HepG2 (cell line): ENCODE results near the gene MUCL3. TPM values are rescaled to one million over a fixed set of nuclear protein-coding genes. Genes with fewer than 3 reads are reported as not detected.

ENCODE experiments used
- ATAC-seq: fragments of 200-7000 bp; cut with Tn5 transposase; 3 replicates; pipeline ENCODE4 v1.9.1; 2020; ENCODE audit warnings: mild to moderate bottlenecking, moderate library complexity
- BruUV-seq: library from RNA; stranded (reverse); fragments of 400-500 nt; replicated peaks from 2 replicates; lab custom pipeline; 2021; lab: Mats Ljungman, UMichigan
- CTCF ChIA-PET: fragments of 300-600 bp; formaldehyde crosslinking; extraction: SDS; loops from one replicate; lab custom pipeline; 2021; ENCODE audit warnings: low total read pairs, inconsistent platforms, low intra/inter-chr PET ratio; lab: Yijun Ruan, JAX
- POLR2A ChIA-PET: fragments of 350-600 bp; sonication (Branson Sonifier 250); formaldehyde crosslinking; loops from one replicate; lab custom pipeline; 2020; ENCODE audit warnings: antibody characterized with exemption, inconsistent platforms; lab: Yijun Ruan, JAX
- DNase-seq: peaks from one replicate; pipeline ENCODE4 v3.0.0-alpha.2; 2015; ENCODE audit warnings: low spot score
- FAIRE-seq: peaks from 3 replicates; lab custom pipeline; 2011; peaks lifted over from hg19 to GRCh38; lab: Jason Lieb, UNC
- H2AFZ ChIP-seq: one replicate; pipeline ENCODE4 v1.6.1; 2011; ENCODE audit warnings: low read length, inconsistent platforms
- H3K27ac ChIP-seq: fragments of 300-600 bp; 3 replicates; pipeline ENCODE4 v1.8.0; 2011; ENCODE audit warnings: mixed run types, mild to moderate bottlenecking, mixed read lengths, low read length, inconsistent platforms; ENCODE audit not compliant: insufficient read depth; ENCODE audit errors: extremely low read length
- H3K27me3 ChIP-seq, 2 experiments: fragments of 200-600 bp in 1 of 2; 2 replicates in 1 of 2; 3 replicates in 1 of 2; pipeline versions ENCODE4 v1.6.0 to v1.8.0; 2011; ENCODE audit warnings: low read length in 2 of 2, mild to moderate bottlenecking in 2 of 2, moderate library complexity in 2 of 2, inconsistent platforms in 1 of 2; ENCODE audit not compliant: insufficient read depth in 2 of 2, control insufficient read depth in 1 of 2
- H3K36me3 ChIP-seq, 2 experiments: fragments of 200-600 bp in 1 of 2; replicated peaks in 1 of 2; 2 replicates in 1 of 2; 3 replicates in 1 of 2; pipeline versions ENCODE4 v1.5.1 to v1.8.0; 2011; ENCODE audit warnings: low read length in 2 of 2, inconsistent platforms in 1 of 2; ENCODE audit not compliant: insufficient read depth in 2 of 2, control insufficient read depth in 1 of 2
- H3K4me1 ChIP-seq: 2 replicates; pipeline ENCODE4 v1.5.1; 2012; ENCODE audit warnings: low read length, inconsistent platforms; ENCODE audit not compliant: insufficient read depth
- H3K4me2 ChIP-seq: 2 replicates; pipeline ENCODE4 v1.6.0; 2011; ENCODE audit warnings: low read depth, low read length, inconsistent platforms
- H3K4me3 ChIP-seq, 3 experiments: fragments of 200-600 bp in 1 of 3; sonication (generic), shearing (Covaris generic) in 1 of 3; replicated peaks in 1 of 3; 2 replicates each; pipeline ENCODE4 v1.5.1; 2011 to 2016; ENCODE audit warnings: low read length in 3 of 3, inconsistent platforms in 2 of 3, low read depth in 2 of 3, mild to moderate bottlenecking in 2 of 3, control low read depth in 1 of 3, mixed read lengths in 1 of 3; ENCODE audit not compliant: insufficient read depth in 1 of 3
- H3K79me2 ChIP-seq: one replicate; pipeline ENCODE4 v1.6.1; 2011; ENCODE audit warnings: low read length, inconsistent platforms; ENCODE audit not compliant: insufficient read depth
- H3K9ac ChIP-seq: 2 replicates; pipeline ENCODE4 v1.6.0; 2011; ENCODE audit warnings: mild to moderate bottlenecking, low read depth, low read length, inconsistent platforms; ENCODE audit not compliant: insufficient read depth
- H3K9me3 ChIP-seq: 2 replicates; pipeline ENCODE4 v1.5.1; 2012; ENCODE audit warnings: mild to moderate bottlenecking, low read length
- H4K20me1 ChIP-seq: 2 replicates; pipeline ENCODE4 v1.6.0; 2011; ENCODE audit warnings: inconsistent platforms, mild to moderate bottlenecking, low read length, moderate library complexity; ENCODE audit not compliant: insufficient read depth
- ATF5 ChIP-seq: sonication (generic); formaldehyde crosslinking; IDR thresholded peaks from 2 replicates; pipeline ENCODE4 v1.4.0; 2020; ENCODE audit warnings: mild to moderate bottlenecking, low read depth, missing genetic modification reagents
- CENPX ChIP-seq: sonication (generic); formaldehyde crosslinking; IDR thresholded peaks from 2 replicates; pipeline ENCODE4 v1.9.0; 2021; ENCODE audit warnings: mild to moderate bottlenecking, missing genetic modification reagents, moderate library complexity
- HBP1 ChIP-seq: IDR thresholded peaks from 2 replicates; pipeline ENCODE4 v1.6.1; 2016; ENCODE audit warnings: low read depth, control low read depth
- HNRNPLL ChIP-seq: fragments of 200-400 bp; formaldehyde crosslinking; IDR thresholded peaks from 2 replicates; pipeline ENCODE4 v1.6.1; 2017; ENCODE audit warnings: mild to moderate bottlenecking, low read depth, low read length; ENCODE audit not compliant: poor library complexity, severe bottlenecking
- HNRNPUL1 ChIP-seq: fragments of 200-400 bp; formaldehyde crosslinking; IDR thresholded peaks from 2 replicates; pipeline ENCODE4 v1.6.1; 2017; ENCODE audit warnings: low read depth, mild to moderate bottlenecking, low read length, moderate library complexity
- PHB2 ChIP-seq: fragments of 450-650 bp; IDR thresholded peaks from 2 replicates; pipeline ENCODE4 v1.6.1; 2018; ENCODE audit not compliant: partially characterized antibody
- REPIN1 ChIP-seq: sonication (generic); formaldehyde crosslinking; IDR thresholded peaks from 2 replicates; pipeline ENCODE4 v1.8.0; 2022; ENCODE audit warnings: missing genetic modification reagents, low read depth, mild to moderate bottlenecking, borderline replicate concordance
- RNF219 ChIP-seq: sonication (generic); formaldehyde crosslinking; IDR thresholded peaks from 2 replicates; pipeline ENCODE4 v1.5.0; 2020; ENCODE audit warnings: mild to moderate bottlenecking, missing genetic modification reagents
- SALL2 ChIP-seq: sonication (generic); formaldehyde crosslinking; IDR thresholded peaks from 2 replicates; pipeline ENCODE4 v1.8.1; 2023; ENCODE audit warnings: mild to moderate bottlenecking, missing genetic modification reagents, inconsistent platforms
- TBP ChIP-seq: sonication (generic); formaldehyde crosslinking; IDR thresholded peaks from 2 replicates; pipeline ENCODE4 v1.5.0; 2020; ENCODE audit warnings: missing genetic modification reagents
- ZBTB37 ChIP-seq: sonication (generic); formaldehyde crosslinking; IDR thresholded peaks from 2 replicates; pipeline ENCODE4 v1.4.0; 2020; ENCODE audit warnings: mild to moderate bottlenecking, missing genetic modification reagents
- ZNF552 ChIP-seq: sonication (generic); formaldehyde crosslinking; IDR thresholded peaks from 2 replicates; pipeline ENCODE4 v1.9.0; 2022; ENCODE audit warnings: missing genetic modification reagents, mild to moderate bottlenecking, borderline replicate concordance
- ZNF749 ChIP-seq: sonication (generic); formaldehyde crosslinking; IDR thresholded peaks from 2 replicates; pipeline ENCODE4 v1.8.0; 2022; ENCODE audit warnings: mild to moderate bottlenecking, missing genetic modification reagents, moderate library complexity, borderline replicate concordance
- WGBS: methylation state at CpG from one replicate; pipeline ENCODE4 v1.1.6; 2017; ENCODE audit warnings: low lambda C conversion rate; 5-methylcytosine and 5-hydroxymethylcytosine counted together
- in situ Hi-C: cut with HindIII; loops from 2 replicates; pipeline ENCODE4 v1.10.0; 2017; ENCODE audit warnings: low pct_unique_long_range_greater_than_20kb; ENCODE audit not compliant: extremely low pct_ligation_motif_present
- intact Hi-C: fragments of 100-400 bp; cut with micrococcal nuclease; formaldehyde crosslinking; loops from one replicate; pipeline ENCODE4 v1.10.0; 2022; ENCODE audit not compliant: unreplicated experiment
- polyA plus RNA-seq, 8 experiments: library from polyadenylated mRNA; depleted of rRNA in 3 of 8; stranded (reverse) in 7 of 8; unstranded in 1 of 8; fragments of >200 nt; fragmentation: Illumina TruSeq in 4 of 8; extraction: Trizol in 4 of 8; gene quantifications; 2 replicates each; pipeline versions ENCODE4 v1.2.1 to v1.2.3, GENCODE V29; 2011 to 2016; ENCODE audit warnings: low read depth in 4 of 8, missing spikeins in 1 of 8, mixed read lengths in 1 of 8; ENCODE audit not compliant: insufficient read depth in 1 of 8
- total RNA-seq, 5 experiments: library from RNA; depleted of rRNA; stranded (reverse); fragments of >200 nt; fragmentation: Illumina TruSeq; extraction: Trizol; gene quantifications; 2 replicates each; pipeline ENCODE4 v1.2.3, GENCODE V29; 2016; ENCODE audit warnings: low read depth in 1 of 5

MUCL3 gene
- total and polyA plus RNA-seq, 2 of the 13 experiments (the other 11 are each of a cell fraction or from before 2014, with no cell fraction given), result not detected

- no peak for TF ChIP-seq REPIN1 (CRISPR knock-in tag)
These were observed 46.5 kb downstream of the MUCL3 start (continued) for GRCh38 chr6:30987304-30987703.

- H3K4me3 ChIP-seq, result no peak overlapping the region
- 0 out of 5 replicates have a peak, but pooled peaks cover 0 to 7% of the 10 kb centered on the region in 2 experiments for H3K27me3 ChIP-seq
- no peaks in the 10 kb centered on the region for H3K9me3 ChIP-seq
- no peaks in the 10 kb centered on the region for H3K79me2 ChIP-seq
- H3K27ac ChIP-seq, result no peak overlapping the region
- H3K9ac ChIP-seq, result no peak overlapping the region
- H2AFZ ChIP-seq, result no peak overlapping the region
- ChIA-PET POLR2A (no interaction called here), CTCF (no interaction called here)
- H3K36me3 ChIP-seq, result no peaks in the 10 kb centered on the region
- BruUV-seq, result no TSS peak
- H3K4me2 ChIP-seq, result no peak overlapping the region
- H4K20me1 ChIP-seq, result no peaks in the 10 kb centered on the region
- intact Hi-C loops, result no loop called here
- WGBS, result 72% methylated on average over 9 of the region's 9 CpGs
- no peaks in the 10 kb centered on the region for H3K4me1 ChIP-seq
- DNase-seq (no peak), FAIRE-seq (no peak), ATAC-seq (no peak)
- in situ Hi-C loops, result no loop called here
- TF ChIP-seq HBP1 (CRISPR knock-in tag) (no peak), ZNF552 (CRISPR knock-in tag) (no peak), CENPX (no peak), SALL2 (CRISPR knock-in tag) (no peak), ZNF749 (CRISPR knock-in tag) (no peak), HNRNPUL1 (no peak), RNF219 (CRISPR knock-in tag) (no peak), ZBTB37 (CRISPR knock-in tag) (no peak), ATF5 (CRISPR knock-in tag) (no peak), PHB2 (no peak), HNRNPLL (no peak), TBP (no peak)
These were observed 47.5 kb downstream of the MUCL3 start for GRCh38 chr6:30988209-30988825.
